Measurements from ENCODE around the gene HOXD11.

HOXD11 gene

DNA sequence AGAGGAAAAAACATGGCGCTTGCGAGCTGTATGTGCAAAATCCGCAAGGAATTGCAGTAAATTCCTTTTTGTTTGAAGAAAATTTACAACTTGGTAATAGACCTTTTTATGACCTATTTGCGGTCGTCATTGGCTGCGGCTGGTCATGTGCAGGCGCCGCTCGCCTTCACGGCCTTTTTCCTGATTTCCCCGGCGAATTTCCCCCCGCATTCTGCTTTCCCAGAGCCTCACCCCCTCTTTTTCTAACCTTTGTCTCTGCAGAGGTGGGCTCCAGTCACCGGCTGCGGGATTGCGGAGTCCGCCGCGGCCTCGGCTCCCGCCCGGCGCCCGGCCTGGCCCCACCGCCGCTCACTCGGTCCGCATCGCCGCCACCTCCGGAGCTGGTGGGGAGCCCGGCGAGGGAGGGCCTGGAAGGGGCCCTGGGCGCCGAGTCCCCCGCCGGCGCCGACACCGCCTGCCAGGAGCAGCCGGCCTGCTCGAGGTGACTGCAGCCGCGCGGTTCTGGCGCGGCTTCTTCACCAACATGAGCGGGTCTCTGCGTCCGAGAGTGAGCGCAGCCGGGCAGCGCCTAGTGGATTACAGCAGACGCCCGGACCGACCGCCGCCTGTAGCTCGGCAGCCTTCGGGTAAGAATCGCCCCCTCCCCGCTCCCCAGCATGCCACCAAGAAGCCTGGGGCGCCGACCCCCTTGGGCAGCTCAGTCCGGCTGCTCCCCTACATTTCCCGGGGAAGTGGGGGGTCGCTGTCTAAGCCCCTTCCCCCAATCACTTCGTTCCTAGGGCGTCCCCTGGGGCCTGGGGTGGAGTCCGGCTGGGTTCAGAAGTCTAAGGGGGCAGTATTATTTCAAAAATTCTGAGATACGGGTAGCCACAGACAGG is 29.5 kb downstream of the HOXD11 start:
- DNase-seq: no peak

DNA sequence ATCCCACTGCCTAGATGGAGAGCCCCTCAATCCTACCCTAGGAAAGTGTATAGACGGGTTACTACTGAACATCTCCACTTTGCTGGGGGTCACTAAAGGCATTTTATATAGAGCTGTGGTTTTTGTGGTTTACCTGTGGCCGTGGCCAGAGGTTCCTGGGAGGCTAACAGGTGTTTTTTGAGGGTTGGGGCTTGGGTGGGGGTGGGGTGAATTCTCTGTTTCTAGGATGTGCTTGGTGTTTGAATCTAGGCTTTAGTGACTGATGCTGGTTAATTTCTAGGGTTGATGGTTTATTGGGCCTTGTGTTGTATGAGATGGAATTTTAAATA is 30.1 kb downstream of the HOXD11 start:
- DNase-seq: no peak

GRCh38 chr2:176137906-176138305 is 30.8 kb downstream of the HOXD11 start:
- DNase-seq: no peak

GRCh38 chr2:176138526-176138922 is 31.4 kb downstream of the HOXD11 start:
- DNase-seq: no peak

DNA sequence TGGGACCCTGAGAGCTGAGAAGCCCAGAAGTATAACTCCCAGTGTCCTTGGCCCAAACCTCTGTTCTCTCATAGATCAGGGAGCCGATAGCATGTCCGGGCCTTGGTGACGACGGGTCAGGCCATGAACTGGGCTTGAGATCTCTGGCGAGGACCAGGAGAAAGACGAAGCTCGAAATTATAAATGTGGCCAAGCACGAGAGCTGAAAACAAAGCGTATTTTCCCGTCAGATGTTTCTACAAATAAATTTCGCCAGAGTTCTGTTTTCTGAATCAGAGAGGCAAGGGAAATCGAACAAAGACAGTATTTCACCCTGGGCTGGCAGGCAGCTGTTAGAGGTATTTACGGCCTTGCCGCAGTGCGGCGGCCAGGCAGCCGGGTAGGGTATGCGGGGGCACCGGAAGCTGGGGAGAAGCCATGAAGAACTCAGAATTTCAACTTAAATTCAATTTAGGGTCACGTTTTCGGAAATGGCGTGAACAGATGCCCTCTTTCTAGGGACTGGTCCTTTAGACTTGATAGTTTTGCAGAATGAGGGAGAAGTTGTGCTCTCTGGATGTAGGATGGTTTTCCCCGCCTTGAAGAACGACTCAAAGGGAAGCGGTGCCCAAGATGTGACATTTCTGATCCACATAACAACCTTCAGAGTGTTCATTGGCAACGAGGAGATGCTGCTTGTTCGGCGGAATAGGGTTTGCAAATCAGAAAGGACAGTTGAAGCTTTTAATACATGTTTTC is 32.0 kb downstream of the HOXD11 start:
- no peak for DNase-seq

DNA sequence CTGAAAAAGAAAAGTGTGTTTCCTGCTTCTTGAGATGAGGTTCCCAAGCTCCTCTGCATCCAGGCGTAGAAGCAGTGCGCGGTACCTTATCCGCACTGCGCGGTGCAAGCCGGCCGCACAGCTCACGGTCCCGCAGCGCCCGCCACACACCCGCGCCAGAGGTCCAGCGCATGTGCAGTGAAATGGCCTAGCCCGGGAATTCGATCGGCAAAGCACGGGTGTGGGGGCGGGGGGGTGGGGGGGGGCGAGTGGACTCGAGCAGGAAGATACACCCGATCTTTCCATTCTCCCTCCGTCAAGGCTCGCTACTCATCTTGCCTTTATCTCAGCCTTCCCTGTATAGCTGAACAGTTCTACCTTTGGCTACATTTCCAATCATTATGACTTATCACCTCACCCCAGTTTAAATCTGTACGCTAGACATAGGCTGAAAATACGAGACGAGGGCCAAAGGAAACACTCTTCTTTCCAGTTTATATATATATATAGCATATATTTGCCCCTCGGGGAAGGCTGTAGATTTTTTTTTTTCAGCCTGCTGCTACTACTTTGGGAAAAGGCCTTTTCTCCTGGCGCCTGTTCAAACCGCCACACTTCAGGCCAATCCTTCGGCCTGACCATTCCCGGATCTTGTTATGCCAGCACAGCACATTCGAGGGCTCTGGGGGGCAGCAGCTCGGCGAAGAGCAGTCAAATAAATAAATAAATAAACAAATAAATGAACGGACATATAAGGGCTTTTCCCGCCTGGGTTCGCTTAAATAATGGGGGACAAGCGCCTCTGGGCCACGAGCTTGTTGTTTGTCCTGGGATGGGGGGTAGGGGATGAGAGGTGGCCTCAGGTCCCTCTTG is 32.8 kb downstream of the HOXD11 start:
- no peak for DNase-seq

- peak; percentile 31 for DNase-seq
These were observed 33.6 kb downstream of the HOXD11 start for GRCh38 chr2:176140513-176141317.

- no peak for DNase-seq
These were observed 35.2 kb downstream of the HOXD11 start for GRCh38 chr2:176142281-176142680.

DNA sequence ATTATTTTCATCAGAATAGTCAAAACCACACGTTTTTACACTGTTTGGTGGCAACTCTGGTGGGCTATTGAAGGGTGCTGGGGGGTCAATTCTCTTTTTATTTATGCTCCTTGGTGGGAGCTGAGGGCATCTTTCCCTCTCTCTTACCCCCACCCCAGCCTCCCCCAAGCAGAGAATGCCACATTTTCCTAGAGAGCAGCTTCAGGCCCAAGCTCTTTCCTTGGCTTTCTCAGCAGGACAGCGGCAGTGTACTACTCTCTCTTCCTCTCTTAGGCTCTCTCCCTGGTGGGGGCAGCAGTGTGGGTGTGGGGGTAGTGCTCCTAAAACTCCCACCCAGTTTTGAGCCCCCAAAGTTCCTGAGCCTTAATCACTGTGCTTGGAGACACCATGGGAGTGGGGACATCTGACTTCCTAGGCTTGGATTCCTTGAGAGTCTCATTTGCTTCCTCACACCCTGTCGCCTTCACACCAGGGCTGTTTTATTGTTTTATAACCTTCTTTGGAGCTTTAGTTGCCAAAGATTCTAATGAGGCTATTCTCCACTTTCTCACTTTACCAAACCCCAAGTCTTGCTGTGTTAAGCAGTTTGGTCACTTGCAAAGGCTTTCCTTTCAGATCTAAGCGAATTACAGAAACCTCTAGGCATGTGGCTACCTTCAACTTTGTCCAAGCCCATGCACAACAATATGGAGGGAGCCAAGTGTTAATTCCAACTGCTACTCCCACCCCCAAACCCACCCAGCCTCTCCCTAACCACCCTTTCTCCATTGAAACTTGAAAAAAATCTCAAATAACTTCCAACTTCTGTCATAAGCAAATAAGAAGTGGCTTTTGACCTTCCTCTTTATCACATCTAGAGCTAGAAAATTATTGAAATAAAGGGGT is 38.2 kb downstream of the HOXD11 start:
- DNase-seq: no peak

- no peak for DNase-seq
These were observed 39.0 kb downstream of the HOXD11 start for GRCh38 chr2:176146101-176146500.

- DNase-seq: no peak
These were observed 39.6 kb downstream of the HOXD11 start for GRCh38 chr2:176146645-176147044.

GRCh38 chr2:176147210-176147799 is 40.2 kb downstream of the HOXD11 start:
- DNase-seq: no peak

GRCh38 chr2:176147800-176148496 is 40.9 kb downstream of the HOXD11 start:
- DNase-seq: no peak

DNA sequence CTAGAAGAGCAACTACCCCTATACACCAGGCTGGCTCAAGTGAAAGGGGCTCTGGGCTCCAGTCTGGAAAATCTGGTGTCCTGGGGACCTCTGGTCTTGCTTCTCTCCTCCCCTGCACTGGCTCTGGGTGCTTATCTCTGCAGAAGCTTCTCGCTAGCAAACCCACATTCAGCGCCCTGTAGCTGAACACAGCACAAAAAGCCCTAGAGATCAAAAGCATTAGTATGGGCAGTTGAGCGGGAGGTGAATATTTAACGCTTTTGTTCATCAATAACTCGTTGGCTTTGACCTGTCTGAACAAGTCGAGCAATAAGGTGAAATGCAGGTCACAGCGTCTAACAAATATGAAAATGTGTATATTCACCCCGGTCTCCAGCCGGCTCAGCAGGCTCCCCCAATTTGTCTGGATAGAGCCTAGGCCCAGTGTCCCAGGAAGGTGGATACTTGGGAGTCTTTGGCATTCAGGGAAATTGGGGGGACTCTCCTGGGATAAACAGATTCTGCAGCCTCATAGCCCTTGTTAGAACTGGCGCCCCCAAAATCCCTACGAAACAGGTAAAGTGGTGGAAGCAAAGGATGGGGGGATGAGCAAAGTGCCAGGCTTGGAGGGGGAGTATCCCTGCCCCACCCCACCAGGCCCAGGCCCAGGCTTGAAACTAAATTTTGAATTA is 41.8 kb downstream of the HOXD11 start:
- DNase-seq: no peak

DNA sequence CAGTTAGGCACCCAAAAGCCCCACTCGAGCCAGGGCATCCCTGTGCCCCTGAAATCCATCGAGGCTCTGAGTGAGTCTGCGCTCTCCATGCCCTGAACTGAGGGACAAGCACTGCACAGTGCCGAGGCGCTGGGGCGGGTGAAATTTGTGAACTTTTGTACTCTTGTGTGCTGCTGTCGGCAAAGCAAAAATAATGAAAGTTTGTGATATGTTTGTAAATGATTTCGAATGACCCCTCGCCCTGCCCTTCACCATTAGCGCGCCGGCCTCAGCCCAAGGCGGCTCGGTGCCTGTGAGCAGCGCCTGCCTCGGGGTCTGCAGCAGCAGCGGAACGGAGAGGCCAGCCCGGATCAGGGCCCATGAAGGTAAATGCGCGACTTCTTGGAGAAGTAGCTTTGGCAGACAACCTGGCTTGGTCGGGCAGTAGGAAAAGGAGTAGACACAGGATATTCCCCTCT is 42.4 kb downstream of the HOXD11 start:
- DNase-seq: no peak

GRCh38 chr2:176149939-176150583 is 43.0 kb downstream of the HOXD11 start:
- DNase-seq: no peak

GRCh38 chr2:176150584-176151441 is 43.7 kb downstream of the HOXD11 start:
- DNase-seq: no peak
